ENCODE results near the gene KRTAP15-1.

The KRTAP15-1 gene

GRCh38 chr21:30468900-30469714 lies 29.0 kb downstream of the KRTAP15-1 start:
- TF ChIP-seq USF1 (IDR thresholded peaks at IDR 0.05), result no peak
- no peak for TF ChIP-seq MAX (IDR thresholded peaks at IDR 0.05)
- no peak for TF ChIP-seq REST (IDR thresholded peaks at IDR 0.05; ENCODE audit: low read depth)
- TF ChIP-seq EGR1 (IDR thresholded peaks at IDR 0.05), result no peak
- no peak for TF ChIP-seq RAD21 (IDR thresholded peaks at IDR 0.05; ENCODE audit: low read depth)
- no peak for TF ChIP-seq TEAD4 (IDR thresholded peaks at IDR 0.05)
- TF ChIP-seq EP300 (IDR thresholded peaks at IDR 0.05; ENCODE audit: borderline replicate concordance), result no peak
- TF ChIP-seq NFIC (IDR thresholded peaks at IDR 0.05), result no peak
- TF ChIP-seq TCF12 (IDR thresholded peaks at IDR 0.05; ENCODE audit: low read depth), result no peak
- no peak for TF ChIP-seq TAF1 (IDR thresholded peaks at IDR 0.05; ENCODE audit: low read depth)
- no peak for TF ChIP-seq ZBTB7A (IDR thresholded peaks at IDR 0.05; ENCODE audit: low read depth)
- no peak for TF ChIP-seq CEBPB (IDR thresholded peaks at IDR 0.05)
- TF ChIP-seq YY1 (IDR thresholded peaks at IDR 0.05; ENCODE audit: low read depth), result no peak
- no peak for TF ChIP-seq CREB1 (IDR thresholded peaks at IDR 0.05; ENCODE audit: low read depth)
- TF ChIP-seq FOXM1 (IDR thresholded peaks at IDR 0.05; ENCODE audit: borderline replicate concordance, low read depth), result no peak

- no peak for TF ChIP-seq MAX (IDR thresholded peaks at IDR 0.05)
- TF ChIP-seq USF1 (IDR thresholded peaks at IDR 0.05), result no peak
Observed at GRCh38 chr21:30478004-30478403, 37.9 kb downstream of the KRTAP15-1 start.

- no peak for TF ChIP-seq EP300 (IDR thresholded peaks at IDR 0.05; ENCODE audit: borderline replicate concordance)
- no peak for TF ChIP-seq TEAD4 (IDR thresholded peaks at IDR 0.05)
- no peak for TF ChIP-seq MAX (IDR thresholded peaks at IDR 0.05)
- no peak for TF ChIP-seq CEBPB (IDR thresholded peaks at IDR 0.05)
- TF ChIP-seq RAD21 (IDR thresholded peaks at IDR 0.05; ENCODE audit: low read depth), result no peak
- TF ChIP-seq EGR1 (IDR thresholded peaks at IDR 0.05), result no peak
- TF ChIP-seq FOXM1 (IDR thresholded peaks at IDR 0.05; ENCODE audit: borderline replicate concordance, low read depth), result no peak
- no peak for TF ChIP-seq REST (IDR thresholded peaks at IDR 0.05; ENCODE audit: low read depth)
Observed at GRCh38 chr21:30479259-30479658, 39.2 kb downstream of the KRTAP15-1 start.

GRCh38 chr21:30480145-30480544 lies 40.1 kb downstream of the KRTAP15-1 start, which contains the start of gene KRTAP19-1:
KRTAP19-1 (minus strand) TSS chr21:30480367; CDS start chr21:30480317, 50 bp downstream.
- no peak for TF ChIP-seq TEAD4 (IDR thresholded peaks at IDR 0.05)
- no peak for TF ChIP-seq ZBTB7A (IDR thresholded peaks at IDR 0.05; ENCODE audit: low read depth)
- no peak for TF ChIP-seq CEBPB (IDR thresholded peaks at IDR 0.05)
- TF ChIP-seq NFIC (IDR thresholded peaks at IDR 0.05), result no peak
- TF ChIP-seq FOXM1 (IDR thresholded peaks at IDR 0.05; ENCODE audit: borderline replicate concordance, low read depth), result no peak
- no peak for TF ChIP-seq CREB1 (IDR thresholded peaks at IDR 0.05; ENCODE audit: low read depth)
- TF ChIP-seq EP300 (IDR thresholded peaks at IDR 0.05; ENCODE audit: borderline replicate concordance), result no peak
- no peak for TF ChIP-seq EGR1 (IDR thresholded peaks at IDR 0.05)

GRCh38 chr21:30482130-30482529 lies 42.1 kb downstream of the KRTAP15-1 start:
- no peak for TF ChIP-seq CEBPB (IDR thresholded peaks at IDR 0.05)
- TF ChIP-seq USF1 (IDR thresholded peaks at IDR 0.05), result no peak
- TF ChIP-seq YY1 (IDR thresholded peaks at IDR 0.05; ENCODE audit: low read depth), result no peak
- no peak for TF ChIP-seq TEAD4 (IDR thresholded peaks at IDR 0.05)
- no peak for TF ChIP-seq ZBTB7A (IDR thresholded peaks at IDR 0.05; ENCODE audit: low read depth)
- TF ChIP-seq REST (IDR thresholded peaks at IDR 0.05; ENCODE audit: low read depth), result no peak
- no peak for TF ChIP-seq FOXM1 (IDR thresholded peaks at IDR 0.05; ENCODE audit: borderline replicate concordance, low read depth)
